ENCODE data around the gene ATF6. TPM values are rescaled to one million over a fixed set of nuclear protein-coding genes. Genes with fewer than 3 reads are reported as not detected.

ATF6 gene
- total RNA-seq, 2 experiments from 2014 or later = 10.2 to 13.9 TPM

DNA sequence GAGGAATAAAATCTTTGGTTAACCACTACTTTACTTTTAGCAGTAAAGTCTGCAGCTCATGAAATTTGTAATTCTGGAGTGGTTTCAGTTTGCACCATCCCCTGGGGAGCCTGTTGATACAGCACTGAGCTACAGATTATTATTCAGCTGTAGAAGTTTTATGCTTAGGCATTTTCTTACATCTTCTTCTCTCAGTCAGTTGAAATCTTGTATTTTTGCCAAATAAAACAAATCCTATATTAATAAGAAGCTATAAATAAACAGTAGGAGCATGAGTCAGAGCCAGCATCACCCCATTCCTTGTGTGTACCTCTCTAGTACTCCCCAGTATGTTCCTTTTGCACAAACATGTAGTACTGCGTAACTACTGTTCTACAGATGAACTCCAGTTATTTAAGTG lies 118.9 kb downstream of the ATF6 start:
- H2AFZ ChIP-seq (ENCODE audit: low read length) = no peak overlapping the region
- no peaks in the 10 kb centered on the region for H3K4me1 ChIP-seq (ENCODE audit: insufficient read depth, low read length, poor library complexity, severe bottlenecking)
- intact Hi-C loops (cut with micrococcal nuclease; ENCODE audit: unreplicated experiment) = no loop called here
- H3K36me3 ChIP-seq (ENCODE audit: insufficient read depth, low read length) = no peaks in the 10 kb centered on the region
- CTCF ChIA-PET (ENCODE audit: unreplicated experiment) = no interaction called here
- H3K79me2 ChIP-seq (ENCODE audit: insufficient read depth, low read depth, low read length) = no peaks in the 10 kb centered on the region
- DNase-seq (ENCODE audit: low spot score) = no peak
- BruUV-seq (replicated peaks) = no TSS peak
- no peaks in the 10 kb centered on the region for H3K9me3 ChIP-seq (ENCODE audit: low read length)
- TF ChIP-seq EZH2phosphoT487 (IDR thresholded peaks at IDR 0.05; ENCODE audit: borderline replicate concordance, low read depth, low read length) = no peak
- TF ChIP-seq, protein P1, sequence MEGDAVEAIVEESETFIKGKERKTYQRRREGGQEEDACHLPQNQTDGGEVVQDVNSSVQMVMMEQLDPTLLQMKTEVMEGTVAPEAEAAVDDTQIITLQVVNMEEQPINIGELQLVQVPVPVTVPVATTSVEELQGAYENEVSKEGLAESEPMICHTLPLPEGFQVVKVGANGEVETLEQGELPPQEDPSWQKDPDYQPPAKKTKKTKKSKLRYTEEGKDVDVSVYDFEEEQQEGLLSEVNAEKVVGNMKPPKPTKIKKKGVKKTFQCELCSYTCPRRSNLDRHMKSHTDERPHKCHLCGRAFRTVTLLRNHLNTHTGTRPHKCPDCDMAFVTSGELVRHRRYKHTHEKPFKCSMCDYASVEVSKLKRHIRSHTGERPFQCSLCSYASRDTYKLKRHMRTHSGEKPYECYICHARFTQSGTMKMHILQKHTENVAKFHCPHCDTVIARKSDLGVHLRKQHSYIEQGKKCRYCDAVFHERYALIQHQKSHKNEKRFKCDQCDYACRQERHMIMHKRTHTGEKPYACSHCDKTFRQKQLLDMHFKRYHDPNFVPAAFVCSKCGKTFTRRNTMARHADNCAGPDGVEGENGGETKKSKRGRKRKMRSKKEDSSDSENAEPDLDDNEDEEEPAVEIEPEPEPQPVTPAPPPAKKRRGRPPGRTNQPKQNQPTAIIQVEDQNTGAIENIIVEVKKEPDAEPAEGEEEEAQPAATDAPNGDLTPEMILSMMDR (conservative IDR thresholded peaks at IDR 0.05; ENCODE audit: low read length) = no peak
- POLR2A ChIA-PET = interaction anchor here (0.5 to 1.7 kb wide), 5 partner anchors 12 to 353 kb away, joined by 3 to 4 read pairs (median 3); no protein-coding TSS in a partner anchor
- no peak overlapping the region for H3K27ac ChIP-seq (ENCODE audit: low read depth, low read length, poor library complexity, severe bottlenecking)
- no peaks in the 10 kb centered on the region for H3K9me2 ChIP-seq (ENCODE audit: insufficient read depth, low read length)
- H3K4me3 ChIP-seq (ENCODE audit: low read depth, low read length, poor library complexity, severe bottlenecking) = no peak overlapping the region
- H4K20me1 ChIP-seq (ENCODE audit: insufficient read depth, low read length) = no peaks in the 10 kb centered on the region
- H3K4me2 ChIP-seq (ENCODE audit: low read length) = no peak overlapping the region

DNA sequence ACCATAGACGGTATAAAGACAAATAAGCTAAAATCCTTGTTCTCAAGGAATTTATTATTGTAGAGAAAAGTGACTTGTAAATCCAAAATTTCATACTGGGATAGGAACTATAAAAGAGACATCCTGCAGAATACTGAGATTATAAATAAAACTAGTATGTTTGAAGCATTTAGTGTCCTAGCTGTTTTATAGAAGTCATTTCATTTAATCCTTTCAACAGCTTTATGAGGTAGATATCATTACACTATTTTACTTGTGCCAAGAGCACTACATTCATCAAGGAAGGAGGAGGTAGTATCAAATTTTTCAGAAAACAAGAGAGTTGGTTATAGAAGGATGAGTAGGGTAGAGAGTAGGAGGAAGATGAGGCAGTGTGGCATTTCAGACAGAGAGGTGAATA lies 119.6 kb downstream of the ATF6 start:
- DNase-seq (ENCODE audit: low spot score) = no peak
- H3K36me3 ChIP-seq (ENCODE audit: insufficient read depth, low read length) = no peaks in the 10 kb centered on the region
- intact Hi-C loops (cut with micrococcal nuclease; ENCODE audit: unreplicated experiment) = no loop called here
- H3K27ac ChIP-seq (ENCODE audit: low read depth, low read length, poor library complexity, severe bottlenecking) = no peak overlapping the region
- H3K4me1 ChIP-seq (ENCODE audit: insufficient read depth, low read length, poor library complexity, severe bottlenecking) = no peaks in the 10 kb centered on the region
- POLR2A ChIA-PET = interaction anchor here (1.0 kb wide), 1 partner anchor 11 kb away, joined by 3 read pairs; no protein-coding TSS in a partner anchor
- BruUV-seq (replicated peaks) = no TSS peak
- no peak overlapping the region for H3K4me2 ChIP-seq (ENCODE audit: low read length)
- no peak overlapping the region for H2AFZ ChIP-seq (ENCODE audit: low read length)
- TF ChIP-seq, protein P1 (conservative IDR thresholded peaks at IDR 0.05; ENCODE audit: low read length) = no peak
- TF ChIP-seq EZH2phosphoT487 (IDR thresholded peaks at IDR 0.05; ENCODE audit: borderline replicate concordance, low read depth, low read length) = no peak
- CTCF ChIA-PET (ENCODE audit: unreplicated experiment) = no interaction called here
- no peaks in the 10 kb centered on the region for H3K79me2 ChIP-seq (ENCODE audit: insufficient read depth, low read depth, low read length)
- no peaks in the 10 kb centered on the region for H3K9me2 ChIP-seq (ENCODE audit: insufficient read depth, low read length)
- H3K4me3 ChIP-seq (ENCODE audit: low read depth, low read length, poor library complexity, severe bottlenecking) = no peak overlapping the region
- H4K20me1 ChIP-seq (ENCODE audit: insufficient read depth, low read length) = no peaks in the 10 kb centered on the region
- H3K9me3 ChIP-seq (ENCODE audit: low read length) = no peaks in the 10 kb centered on the region

DNA sequence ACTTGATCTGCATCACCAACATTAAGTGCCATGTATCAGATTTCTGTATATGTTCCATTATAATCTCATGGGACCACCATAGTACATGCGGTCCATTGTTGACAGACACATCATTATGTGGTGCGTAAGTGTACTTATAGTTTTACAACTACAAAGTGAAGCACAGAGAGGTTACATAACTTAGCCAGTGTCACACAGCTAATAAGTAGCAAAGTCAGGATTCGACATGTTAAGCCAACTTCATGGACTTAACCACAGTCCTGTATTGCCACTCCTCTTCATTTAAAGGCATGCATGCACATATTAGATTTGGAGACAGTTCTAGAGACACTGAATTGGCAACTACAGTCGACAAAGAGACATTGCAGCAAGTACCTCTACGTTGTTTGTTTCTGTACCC lies 120.5 kb downstream of the ATF6 start:
- TF ChIP-seq, protein P1 (conservative IDR thresholded peaks at IDR 0.05; ENCODE audit: low read length) = no peak
- TF ChIP-seq EZH2phosphoT487 (IDR thresholded peaks at IDR 0.05; ENCODE audit: borderline replicate concordance, low read depth, low read length) = no peak
- H4K20me1 ChIP-seq (ENCODE audit: insufficient read depth, low read length) = no peaks in the 10 kb centered on the region
- no peaks in the 10 kb centered on the region for H3K4me1 ChIP-seq (ENCODE audit: insufficient read depth, low read length, poor library complexity, severe bottlenecking)
- ChIA-PET CTCF (ENCODE audit: unreplicated experiment) (no interaction called here), POLR2A (interaction anchor here (0.6 to 0.7 kb wide), 2 partner anchors 97 to 1459 kb away, joined by 3 read pairs; no protein-coding TSS in a partner anchor)
- H3K4me2 ChIP-seq (ENCODE audit: low read length) = no peak overlapping the region
- intact Hi-C loops (cut with micrococcal nuclease; ENCODE audit: unreplicated experiment) = no loop called here
- H3K9me3 ChIP-seq (ENCODE audit: low read length) = no peaks in the 10 kb centered on the region
- BruUV-seq (replicated peaks) = no TSS peak
- H2AFZ ChIP-seq (ENCODE audit: low read length) = no peak overlapping the region
- no peak overlapping the region for H3K4me3 ChIP-seq (ENCODE audit: low read depth, low read length, poor library complexity, severe bottlenecking)
- no peak for DNase-seq (ENCODE audit: low spot score)
- no peaks in the 10 kb centered on the region for H3K79me2 ChIP-seq (ENCODE audit: insufficient read depth, low read depth, low read length)
- H3K36me3 ChIP-seq (ENCODE audit: insufficient read depth, low read length) = no peaks in the 10 kb centered on the region
- no peak overlapping the region for H3K27ac ChIP-seq (ENCODE audit: low read depth, low read length, poor library complexity, severe bottlenecking)
- H3K9me2 ChIP-seq (ENCODE audit: insufficient read depth, low read length) = no peaks in the 10 kb centered on the region
